Stimulated activated CD8-positive, alpha-beta memory T cell treated with anti-CD3 and anti-CD28 coated beads, Interleukin-2, amount 100 ng/mL, for 1 hour (primary cell): Measurements from ENCODE around the gene RETREG1.

Source experiments
- DNase-seq, 2 donors: peaks; one replicate each; pipeline ENCODE4 v3.0.0-alpha.2; 2020; ENCODE audit warnings: low read depth in 2 of 2

The RETREG1 gene

DNA sequence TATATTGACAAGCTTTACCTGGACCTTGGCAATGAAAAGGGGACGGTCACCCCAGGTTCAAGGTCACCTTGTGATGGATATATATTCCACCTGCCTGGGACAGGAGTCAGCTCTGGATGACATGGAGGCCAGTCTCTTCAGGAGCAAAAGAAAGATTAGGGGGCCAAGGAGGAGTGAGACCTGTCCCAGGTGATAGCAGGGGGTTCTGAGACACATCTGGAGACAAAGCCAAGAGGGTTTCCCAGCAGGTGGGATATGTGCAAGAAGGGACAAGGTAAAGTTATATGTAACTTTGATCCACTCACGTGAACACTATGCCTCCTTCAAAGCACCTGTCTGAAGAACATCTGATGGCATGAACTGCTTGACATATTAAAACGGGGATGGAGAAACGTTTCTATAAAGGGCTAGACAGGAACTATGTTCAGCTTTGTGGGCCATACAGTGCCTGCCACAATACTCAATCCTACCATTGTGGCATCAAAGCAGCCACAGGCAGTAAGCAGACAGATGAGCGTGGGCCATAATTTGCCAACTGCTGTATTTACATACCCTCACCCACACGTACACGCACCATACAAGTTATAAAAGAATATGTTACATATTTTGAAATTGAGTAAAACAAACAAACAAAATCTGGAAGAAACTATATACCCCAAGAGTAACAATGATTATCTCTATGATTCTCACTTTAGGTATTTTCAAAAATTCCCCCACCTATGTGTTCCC lies 88.3 kb downstream of the RETREG1 start:
- DNase-seq, result no peak

DNA sequence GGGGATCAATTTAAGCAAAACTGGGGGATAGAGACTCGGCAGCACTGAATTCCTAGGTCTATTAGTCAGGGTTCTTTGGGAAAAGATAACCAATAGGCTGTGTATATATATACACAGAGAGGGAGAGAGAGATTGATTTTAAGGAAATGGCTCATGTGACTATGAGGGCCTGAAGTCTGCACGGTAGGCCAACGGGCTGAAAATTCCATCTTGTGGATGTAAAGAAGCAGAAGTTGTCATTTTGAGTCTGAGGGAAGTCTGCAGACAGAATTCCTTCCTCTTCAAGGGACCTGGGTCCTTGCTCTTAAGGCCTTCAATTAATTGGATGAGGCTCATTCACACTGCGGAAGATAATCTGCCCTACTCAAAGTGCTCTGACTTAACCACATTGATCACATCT lies 91.1 kb downstream of the RETREG1 start:
- DNase-seq, result no peak

DNA sequence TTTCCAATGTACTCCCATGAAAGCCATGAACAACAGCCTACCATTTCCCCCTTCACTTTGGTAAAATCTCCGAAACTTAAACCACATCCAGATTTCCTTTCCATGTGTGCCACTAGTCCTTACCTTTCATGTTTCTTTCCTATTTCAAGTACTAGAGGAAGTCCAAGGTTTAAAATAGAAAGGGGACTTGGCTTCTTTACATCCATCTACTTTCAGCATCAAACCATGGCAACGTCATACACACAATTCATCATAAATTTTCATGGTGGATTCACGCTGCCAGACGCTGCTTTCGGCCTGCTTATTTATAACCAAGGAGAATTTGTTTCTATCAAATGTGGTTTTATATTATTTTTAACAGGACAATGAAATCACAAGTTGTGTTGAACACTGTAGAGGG lies 92.5 kb downstream of the RETREG1 start:
- DNase-seq, result no peak

- DNase-seq, result no peak
These were observed 95.0 kb downstream of the RETREG1 start for GRCh38 chr5:16521521-16522483.

GRCh38 chr5:16520841-16521240 lies 96.0 kb downstream of the RETREG1 start:
- DNase-seq, result no peak

DNA sequence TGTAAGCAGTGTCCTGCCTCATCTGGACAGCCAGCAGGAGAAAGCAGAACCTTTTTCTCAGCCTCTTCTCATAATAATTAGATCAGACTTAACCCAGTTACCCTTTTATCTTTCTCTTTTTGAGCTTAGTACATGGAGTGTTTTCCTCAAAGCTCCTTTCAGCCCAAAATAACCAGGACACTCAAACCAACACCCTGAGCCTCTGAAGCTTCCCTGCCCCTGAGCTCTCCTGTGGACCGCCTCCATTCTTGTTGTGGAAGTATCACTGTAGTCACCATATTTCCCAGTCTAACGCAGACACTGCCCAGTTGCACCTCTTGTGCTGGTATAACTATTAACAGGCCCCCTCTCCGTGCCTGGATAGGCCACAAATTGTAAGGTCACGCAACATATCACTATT lies 97.4 kb downstream of the RETREG1 start:
- DNase-seq, result no peak

GRCh38 chr5:16518606-16519005 lies 98.2 kb downstream of the RETREG1 start:
- no peak for DNase-seq

DNA sequence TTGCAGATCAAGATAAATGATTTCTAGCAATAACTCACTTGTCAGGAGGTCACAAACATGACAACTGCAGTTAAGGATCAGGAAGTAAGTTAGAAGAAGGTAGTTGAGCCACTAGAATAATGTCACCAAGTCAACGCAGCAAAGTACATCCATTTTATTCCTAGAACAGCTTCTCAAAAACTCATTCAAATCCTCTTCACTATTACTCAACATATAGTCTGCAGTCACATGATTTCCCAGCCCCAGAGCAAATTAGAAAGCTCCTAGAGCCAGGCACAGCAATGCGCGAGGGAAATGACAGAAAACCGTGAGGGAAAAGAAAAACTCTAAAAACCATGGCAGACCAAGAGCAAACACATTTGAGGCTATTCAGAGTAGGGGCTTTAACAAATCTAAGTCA lies 101.3 kb downstream of the RETREG1 start:
- DNase-seq, result no peak

DNA sequence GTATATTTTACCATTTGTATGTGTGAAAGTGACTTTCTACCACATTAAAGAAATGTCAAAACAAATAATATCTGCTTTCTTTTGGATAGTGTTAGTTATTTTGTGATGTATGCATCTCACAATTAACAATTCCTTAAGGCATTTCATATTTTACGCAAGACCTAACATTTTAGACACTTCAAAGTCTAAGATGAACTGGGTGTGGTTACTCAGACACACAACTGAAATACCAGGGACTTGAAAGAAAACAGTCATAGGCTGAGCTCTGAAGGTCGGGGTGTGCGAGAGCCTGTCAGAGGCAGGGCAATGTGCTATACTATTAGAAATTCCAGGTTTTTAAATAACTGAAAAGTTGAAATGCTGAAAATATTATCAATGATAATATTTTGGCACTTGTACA lies 106.7 kb downstream of the RETREG1 start:
- DNase-seq, result no peak

- no peak for DNase-seq
These were observed 107.9 kb downstream of the RETREG1 start for GRCh38 chr5:16508730-16509531.

DNA sequence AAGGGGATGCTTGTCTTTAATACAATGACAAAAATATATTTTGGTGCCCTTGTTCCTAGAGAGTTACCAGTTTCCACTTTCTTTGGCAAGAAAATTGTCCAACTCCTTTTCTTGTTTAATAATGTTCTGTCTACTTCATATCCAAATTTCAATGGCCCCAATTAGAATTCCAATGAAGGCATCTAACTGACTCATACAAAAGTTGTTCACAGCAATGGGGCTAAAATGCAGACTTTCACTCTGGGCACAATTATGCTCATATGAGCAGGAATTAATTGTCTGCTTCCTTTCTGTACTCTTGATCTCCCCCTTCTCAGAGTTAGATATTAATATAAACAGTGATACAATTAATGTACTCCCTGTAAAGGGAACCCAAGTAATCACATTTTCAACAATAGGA lies 109.1 kb downstream of the RETREG1 start:
- DNase-seq, result no peak

GRCh38 chr5:16505904-16506303 lies 110.9 kb downstream of the RETREG1 start:
- no peak for DNase-seq

DNA sequence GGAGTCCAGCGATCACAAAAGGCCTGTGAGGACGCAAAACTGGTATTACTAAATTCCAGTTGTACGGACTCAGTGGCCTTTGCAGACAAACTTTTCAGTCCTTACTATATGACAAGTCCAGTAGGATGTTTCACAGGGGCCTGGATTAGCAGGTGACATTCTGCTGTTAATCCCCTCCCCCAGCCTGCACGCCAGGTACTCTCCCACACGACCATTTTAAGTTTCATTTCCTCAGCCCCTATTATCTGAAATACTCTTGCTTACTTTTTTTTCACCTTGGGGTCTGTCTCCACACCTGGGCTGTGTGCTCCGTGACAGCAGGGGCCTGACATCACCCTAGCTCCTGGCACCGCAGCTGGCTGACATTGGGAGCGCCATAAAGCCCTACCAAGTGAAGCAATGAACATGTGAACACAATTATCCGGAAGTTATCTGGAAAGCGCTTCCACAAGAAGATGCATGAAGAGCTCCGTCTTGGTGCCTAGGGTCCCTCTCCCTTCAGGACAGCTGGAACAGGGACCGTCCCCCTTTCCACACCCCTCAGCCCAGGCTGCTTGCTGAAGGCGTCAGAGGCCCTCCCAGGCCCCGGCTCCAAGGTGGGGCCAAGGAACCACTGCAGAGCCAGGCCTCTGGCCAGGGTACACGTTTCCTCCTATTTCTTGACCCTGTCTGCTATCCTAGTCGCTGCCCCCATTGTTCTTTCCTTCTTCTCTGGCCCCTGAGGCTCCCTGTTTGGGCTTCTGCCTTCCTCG lies 111.5 kb downstream of the RETREG1 start:
- no peak for DNase-seq

DNA sequence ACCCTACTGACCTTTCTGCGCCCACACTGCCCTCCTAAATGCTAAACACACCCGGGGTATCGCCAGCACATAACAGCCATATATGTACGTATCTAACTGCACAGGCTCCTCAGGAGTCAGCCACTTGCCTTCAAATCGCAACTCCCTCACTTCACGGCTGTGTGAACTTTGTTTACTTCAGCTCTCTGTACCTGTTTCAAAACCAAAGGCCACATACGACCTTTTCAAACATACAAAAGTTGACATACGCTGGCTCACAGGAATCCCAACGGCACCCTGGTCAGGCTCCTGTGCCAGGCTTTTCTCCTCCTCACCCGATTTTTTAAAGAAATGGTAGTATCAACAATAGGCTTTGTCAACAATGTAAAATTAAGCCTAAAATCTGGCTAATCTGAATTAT lies 112.2 kb downstream of the RETREG1 start:
- DNase-seq, result no peak

DNA sequence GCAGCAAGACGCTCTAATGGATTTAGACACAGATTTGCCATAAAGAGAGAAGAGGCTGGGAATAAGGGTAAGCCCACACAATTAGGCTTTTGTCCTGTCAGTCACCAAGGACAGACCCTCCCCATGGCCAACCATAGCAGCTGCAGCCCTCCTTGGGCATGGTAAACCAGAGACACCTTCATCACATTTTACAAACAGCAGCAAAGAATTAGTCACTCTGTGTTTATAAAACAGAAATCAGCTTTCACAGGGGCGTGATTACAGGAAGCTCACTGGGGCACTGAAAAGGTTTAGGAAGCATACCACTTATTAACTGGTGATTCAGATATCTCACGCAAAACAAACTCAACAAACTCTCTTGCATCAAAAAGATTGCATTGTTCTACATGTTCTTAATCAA lies 113.9 kb downstream of the RETREG1 start:
- no peak for DNase-seq

DNA sequence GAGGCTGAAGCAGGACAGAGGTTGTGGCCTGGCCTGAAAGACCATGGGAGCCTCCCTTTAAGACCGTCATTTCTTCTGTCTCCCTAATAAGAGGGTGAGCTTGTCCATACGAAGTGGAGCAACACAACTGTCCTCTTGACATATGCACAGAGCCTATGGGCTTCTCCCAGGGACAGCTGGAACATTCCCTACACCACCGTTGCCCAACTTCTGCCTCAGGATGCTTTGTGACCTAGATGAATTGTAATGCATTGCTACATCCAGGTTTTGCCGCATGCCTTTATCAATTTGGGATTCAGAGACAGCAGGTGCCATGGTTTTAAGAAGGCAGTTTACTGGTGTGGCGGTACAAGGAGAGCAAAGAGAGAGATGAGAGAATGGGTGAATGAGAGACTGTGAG lies 116.8 kb downstream of the RETREG1 start:
- DNase-seq, result no peak

- no peak for DNase-seq
These were observed 119.3 kb downstream of the RETREG1 start for GRCh38 chr5:16497546-16497945.

- no peak for DNase-seq
These were observed 123.5 kb downstream of the RETREG1 start for GRCh38 chr5:16493261-16493660.

DNA sequence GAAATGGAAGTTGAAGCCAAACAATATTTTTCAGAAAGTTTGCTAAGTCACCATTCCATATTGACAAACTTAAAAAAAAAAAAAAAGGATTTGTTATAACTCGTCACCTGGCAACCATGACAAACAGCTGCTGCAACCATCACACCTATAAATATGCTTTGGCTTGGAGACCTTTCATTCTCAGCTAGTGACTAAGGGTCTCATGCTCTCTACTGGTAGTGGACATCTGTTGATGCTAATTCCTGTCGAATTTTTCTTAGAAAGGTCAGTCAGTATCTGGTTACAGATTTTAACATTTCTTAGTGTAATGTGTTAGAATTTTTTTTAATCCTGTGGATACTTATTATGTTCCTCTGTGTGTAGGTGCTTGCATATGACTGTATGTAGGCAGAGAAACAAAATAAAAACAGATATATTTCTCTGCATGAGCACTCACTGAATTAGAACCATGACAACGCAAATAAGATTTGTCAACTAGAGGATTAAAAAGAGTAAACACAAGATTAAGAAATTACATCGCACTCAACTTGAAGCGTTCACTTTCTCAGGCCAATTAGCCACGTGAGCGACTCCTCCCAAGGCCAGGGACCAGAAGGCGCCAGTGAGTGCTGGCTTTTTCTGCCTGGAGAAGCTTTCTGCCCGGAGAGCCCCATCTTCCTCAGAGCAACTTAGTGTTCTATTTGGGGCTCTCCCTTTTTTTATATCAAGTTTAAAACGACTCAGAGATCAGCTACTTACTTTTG lies 124.2 kb downstream of the RETREG1 start:
- no peak for DNase-seq

- no peak for DNase-seq
These were observed 125.9 kb downstream of the RETREG1 start for GRCh38 chr5:16490911-16491310.

- no peak for DNase-seq
These were observed 127.4 kb downstream of the RETREG1 start for GRCh38 chr5:16489322-16489791.
